Activated CD8-positive, alpha-beta memory T cell treated with anti-CD3 and anti-CD28 coated beads for 1 hour (primary cell): ENCODE results near the gene PTPN3.

Experiments
- DNase-seq, 2 donors: peaks; one replicate each; pipeline ENCODE4 v3.0.0-alpha.2; 2020; ENCODE audit warnings: low read depth in 1 of 2; ENCODE audit errors: extremely low read depth in 1 of 2

PTPN3 gene

DNA sequence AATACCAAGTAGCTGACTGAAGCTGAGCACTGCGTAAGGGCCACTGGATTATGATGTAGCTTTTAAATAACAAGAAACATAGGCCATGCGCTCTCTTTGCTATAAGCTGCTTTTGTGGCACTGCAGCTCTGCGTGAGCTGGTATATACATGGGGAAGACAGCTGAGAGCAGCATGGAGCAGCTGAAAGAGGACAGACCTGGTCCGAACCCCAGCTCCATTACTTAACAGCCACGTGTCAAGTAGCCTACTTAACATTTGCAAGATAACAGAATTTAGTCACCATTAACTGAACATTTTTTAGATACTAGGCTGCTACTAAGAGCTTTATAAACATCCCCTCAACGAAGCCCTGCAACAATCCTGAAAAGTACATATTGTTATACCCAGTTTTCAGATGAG is 69.3 kb downstream of the PTPN3 start:
- no peak for DNase-seq

DNA sequence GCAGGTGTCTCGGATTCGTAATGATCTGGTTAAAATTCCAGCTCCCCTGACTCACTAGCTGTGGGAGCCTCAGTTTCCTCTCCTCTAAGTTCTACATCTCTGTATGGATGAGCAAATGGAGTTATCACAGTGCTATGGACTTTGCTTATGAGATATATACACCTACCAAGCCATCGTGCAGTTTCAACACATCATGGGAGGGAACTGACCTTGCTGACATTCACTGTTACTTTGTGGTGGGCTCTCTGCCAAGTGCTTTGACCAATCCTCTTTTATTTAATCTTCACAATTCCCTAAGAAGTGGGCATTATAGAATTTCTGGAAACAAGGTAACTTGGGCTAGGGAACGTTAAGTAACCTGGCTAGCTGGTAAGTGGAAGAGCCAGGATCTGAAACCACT is 70.2 kb downstream of the PTPN3 start:
- DNase-seq = no peak

DNA sequence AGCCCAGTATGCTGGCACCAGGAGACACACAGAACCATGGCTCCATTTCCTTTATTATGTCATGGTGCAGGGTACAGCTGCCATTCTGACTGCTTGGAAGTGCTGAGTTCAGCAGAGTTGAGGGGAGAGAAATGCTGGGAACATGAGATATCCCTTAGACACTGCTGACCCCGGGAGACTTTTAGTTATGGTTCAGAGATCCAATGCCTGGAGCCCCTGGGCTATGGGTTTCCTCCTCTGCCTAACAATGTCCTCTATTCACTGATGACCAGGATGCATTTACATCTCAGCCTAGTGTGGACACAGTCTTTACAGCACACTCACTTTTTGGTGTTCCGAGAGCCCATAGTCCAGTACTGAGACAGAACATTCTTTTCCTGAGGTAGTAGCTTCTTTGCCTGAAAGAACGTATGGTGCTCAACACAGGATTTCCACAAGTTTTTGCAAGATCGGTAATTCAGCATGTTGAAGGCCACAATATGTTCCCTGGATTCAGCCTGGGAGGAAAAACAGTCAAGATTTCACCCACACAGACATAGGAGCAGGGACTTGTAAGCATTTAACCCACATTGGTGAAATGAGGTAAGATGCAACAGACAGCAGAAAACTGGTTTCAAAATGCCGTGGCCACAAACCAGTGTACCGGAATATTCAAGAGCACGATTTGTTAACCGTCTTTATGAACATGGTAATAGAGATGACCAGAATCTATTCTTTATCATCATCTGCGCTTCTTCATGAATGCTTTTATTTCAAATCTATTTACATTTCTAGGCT is 71.3 kb downstream of the PTPN3 start:
- no peak for DNase-seq

DNA sequence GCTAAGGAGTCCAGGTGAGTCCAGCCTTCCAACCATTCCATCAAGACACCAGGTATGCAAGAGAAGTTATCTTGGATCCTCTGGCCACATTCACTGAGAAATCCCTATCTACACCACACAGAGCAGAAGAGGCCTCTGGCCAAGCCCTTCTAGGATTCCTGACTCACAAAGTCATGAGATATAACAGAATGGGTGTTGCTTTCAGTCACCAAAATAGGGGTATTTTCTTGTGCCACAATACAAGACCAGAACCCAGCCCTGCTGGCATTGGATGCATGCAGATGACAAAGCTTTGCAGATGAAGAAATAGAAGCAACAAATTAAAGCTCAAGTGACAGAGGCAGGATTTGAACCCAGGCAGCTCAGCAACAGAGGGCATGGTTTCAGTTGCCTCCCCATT is 73.5 kb downstream of the PTPN3 start:
- no peak for DNase-seq

DNA sequence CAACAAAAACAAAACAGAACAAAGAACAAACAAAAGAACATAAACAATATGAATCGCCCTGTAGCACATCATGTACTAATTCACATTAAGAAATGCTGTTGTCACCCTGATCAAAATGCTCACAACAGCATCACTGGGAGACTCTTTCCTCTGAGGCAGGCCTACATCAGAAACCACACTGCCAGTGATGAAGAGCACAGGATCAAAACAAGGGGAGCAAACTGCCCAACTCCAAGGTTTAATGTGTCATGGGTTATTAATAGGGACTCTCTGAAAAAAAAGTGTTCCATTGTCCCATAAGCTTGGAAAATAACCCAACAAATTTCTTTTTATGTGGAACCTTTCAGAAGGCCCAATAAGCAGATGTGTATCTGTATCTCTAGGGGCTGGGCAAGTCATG is 74.2 kb downstream of the PTPN3 start:
- no peak for DNase-seq

DNA sequence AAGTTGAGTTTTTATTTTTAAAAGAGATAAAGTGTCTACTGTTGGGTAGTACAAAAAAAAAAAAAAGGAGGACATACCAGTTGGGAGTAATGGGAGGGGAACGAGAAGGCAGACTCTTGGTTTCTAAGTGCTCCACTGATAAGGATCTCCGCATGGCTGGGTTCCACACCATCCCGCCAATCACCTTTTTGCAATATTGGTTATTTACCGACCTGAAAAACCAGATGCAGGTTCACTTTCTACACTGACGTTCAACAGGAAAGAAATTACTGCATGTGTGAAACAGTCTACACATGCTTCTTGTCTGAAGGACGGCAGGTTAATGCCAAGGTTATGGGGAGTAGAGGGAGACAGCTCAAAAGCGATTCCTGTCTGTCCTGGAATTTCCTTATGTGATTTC is 75.5 kb downstream of the PTPN3 start:
- no peak for DNase-seq

DNA sequence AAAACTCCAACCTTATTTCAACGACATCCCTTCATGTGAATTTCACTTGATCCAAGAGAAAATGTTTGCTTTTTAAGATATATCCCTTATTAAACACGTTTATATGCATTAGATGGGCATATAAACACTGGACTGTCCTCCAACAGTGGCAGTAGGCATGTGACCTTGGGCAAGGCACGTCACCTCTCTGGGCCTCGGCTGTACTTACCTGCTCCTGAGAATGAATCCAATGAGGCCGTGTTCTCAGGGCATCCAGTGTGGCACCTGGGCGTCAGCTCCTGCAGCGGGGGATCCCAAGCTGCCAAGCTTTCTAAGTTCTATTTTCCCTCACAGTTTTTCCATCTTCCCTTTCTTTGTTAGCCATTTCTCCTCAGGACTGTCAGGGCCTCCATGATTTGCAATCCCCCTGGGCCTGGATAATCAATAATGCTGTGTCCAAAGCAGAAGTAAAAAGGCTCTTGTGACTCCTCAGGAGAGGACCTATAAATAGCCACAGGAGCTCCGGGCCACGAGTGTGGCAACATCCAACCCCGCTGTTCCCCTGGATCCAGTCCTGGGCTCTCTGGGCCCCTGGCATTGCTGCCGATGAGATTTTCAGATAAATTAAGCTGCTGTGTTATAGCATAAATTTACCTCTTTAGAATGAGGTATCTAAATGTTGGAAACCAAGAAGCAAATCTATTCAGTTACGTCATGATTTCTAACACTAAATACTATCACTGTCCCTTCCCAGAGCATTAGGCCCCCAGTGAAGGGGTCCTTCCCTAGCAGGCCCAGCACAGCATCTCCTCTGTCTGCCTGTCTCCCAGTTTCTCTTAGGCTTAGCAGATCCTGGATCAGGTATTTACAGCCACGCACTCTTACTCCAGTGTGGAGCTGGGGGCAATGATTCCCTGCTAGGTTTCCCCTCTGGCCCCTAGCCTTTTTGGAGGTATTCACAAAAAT is 76.8 kb downstream of the PTPN3 start:
- no peak for DNase-seq

DNA sequence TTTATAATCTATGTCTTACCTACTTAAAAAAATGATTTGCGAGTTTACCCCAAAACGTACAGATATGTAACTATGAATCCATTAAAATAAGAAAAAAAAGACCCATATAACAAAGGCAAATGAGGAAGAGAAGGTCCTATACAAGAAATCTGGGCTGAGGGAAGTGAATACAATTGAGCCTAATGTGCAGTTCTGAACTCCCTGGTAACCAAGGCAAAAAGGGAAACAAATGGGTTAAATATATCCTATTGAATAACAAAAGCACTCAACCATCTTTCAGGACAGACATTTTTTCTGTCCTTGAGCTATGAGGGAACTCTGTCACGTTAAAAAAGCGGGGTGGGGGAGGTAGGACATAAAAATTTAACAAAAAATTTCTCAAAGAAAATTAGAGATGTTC is 78.6 kb downstream of the PTPN3 start:
- no peak for DNase-seq

DNA sequence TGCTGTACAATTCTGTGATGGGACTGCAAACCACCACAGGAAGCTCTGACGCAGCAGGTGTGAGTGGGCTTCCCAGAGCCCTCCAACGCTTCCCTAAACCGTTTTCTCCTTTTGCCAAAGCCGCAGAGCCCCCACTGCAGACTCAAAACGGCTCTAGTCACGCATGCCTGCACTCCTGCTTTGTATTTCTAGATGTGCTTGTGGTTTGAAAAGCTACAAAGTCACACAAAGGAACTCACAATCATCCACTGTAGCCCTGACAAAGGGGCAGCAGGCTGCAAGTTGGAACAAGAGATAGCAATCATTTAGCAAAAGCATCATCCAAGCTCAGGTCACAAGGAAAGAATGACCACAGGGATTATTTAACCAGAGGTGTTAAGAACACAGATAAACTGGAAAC is 79.3 kb downstream of the PTPN3 start:
- no peak for DNase-seq

DNA sequence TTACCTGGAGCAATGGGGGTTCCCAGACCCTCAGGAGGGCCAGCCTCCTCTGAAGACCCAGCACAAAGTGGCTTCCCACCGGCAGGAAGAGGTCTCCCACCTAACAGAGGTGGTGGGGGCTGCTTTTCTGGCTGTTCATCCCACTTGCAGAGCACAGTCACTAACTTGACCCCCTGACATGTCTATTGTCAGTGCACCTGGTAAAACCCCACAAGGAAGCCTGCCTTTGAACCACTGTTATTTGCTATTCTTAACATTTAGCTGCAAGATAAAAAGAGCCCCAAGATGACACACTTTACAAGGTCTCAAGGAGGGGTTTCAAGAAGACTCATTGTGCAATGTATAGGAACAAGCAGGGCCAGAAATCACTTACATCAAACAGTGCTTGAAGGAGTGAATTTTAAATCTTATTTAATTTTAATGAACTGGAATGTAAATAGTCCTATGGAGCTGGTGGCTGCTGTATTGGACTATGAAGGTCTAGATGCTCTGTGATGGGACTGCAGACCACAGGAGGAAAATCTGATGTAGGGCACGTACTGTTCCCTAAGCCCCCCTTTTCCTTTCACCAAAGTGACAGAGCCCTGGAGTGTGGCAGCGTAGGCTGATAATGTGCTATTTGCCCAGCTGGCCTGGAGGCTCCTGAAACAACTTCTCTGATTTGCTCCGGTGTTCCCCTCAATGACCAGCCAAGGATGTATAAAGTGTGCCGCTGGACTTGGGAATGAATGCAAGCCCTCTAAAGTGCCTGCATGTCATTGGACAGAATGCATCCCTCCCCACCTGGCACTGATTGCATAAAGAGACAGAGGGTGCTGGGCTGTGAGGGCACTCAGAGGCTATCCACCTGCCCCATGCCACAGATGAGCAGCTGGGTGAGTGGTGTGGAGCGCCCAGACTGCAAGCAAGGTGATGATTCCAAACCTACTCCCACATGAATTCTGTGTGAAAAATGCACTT is 80.2 kb downstream of the PTPN3 start:
- DNase-seq = no peak

DNA sequence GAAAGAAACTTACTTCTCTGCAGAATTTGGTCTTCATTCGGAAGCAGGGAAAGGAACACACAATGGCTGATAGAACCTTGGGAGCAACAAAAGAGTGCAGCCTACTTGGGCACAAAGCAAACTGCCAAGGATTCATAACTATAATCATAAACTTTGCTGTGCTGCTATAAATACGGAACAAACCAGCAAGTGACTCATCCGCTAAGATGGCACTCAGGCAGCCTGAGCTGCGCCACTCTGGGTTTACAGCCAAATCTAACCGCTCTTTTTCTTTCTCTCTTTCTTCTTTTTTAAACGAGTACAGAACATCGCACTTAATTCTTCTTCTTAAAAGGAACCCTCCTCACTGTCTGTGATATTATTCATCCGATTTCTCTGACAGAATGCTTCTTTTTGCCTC is 81.1 kb downstream of the PTPN3 start:
- no peak for DNase-seq

DNA sequence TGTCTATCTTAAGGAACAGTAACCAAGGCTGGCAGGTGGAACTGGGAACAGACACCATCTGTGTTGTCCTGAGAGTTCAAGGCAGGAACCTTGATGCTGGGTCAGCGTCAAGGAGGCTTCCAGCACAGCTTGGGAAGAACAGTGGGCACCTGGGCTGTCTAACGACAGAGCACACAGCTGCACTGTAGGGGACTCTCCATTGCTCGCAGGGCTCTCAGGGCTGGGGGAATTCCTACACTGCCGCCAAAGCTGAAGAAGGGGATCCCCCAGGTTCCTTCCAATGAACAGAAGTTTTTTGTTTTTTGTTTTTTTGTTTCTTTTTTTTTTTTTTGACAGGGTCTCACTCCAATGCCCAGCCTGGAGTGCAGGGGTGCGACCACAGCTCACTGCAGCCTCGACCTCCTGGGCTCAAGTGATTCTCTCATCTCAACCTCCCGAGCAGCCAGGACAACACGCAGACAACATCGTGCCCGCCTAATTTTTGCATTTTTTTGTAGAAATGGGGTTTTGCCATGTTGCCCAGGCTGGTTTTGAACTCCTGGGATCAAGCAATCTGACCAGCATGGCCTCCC is 81.9 kb downstream of the PTPN3 start:
- DNase-seq = no peak

DNA sequence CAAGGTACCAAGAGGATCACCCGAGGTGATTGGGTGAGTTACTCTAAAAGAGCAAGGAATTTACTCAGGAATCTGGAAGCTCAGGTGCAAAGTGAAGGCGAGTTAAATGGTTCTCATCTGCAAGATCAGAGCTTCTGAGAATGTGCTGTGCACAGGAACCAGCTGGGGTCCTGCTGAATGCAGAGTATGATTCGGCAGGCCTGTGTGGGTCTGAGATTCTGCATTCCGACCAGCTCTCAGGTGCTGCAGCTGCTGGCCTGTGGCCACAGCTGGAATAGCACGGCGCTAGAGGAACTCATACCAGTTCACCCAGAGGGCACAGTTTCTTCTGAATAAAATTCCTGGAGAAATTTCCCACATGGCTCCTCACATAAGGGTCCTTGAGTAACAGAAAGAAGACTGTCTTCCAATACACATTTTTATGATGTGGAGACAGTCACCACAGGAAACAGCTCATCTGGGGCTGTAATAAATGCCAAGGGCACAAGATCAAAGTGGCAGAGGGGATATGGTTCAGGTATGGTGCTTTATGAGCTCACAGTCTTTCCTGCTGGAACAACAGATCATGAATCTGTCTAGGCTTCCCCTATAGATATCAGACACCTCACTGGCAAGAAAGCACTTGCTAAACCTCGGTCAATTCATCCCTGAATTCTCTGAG is 83.9 kb downstream of the PTPN3 start:
- no peak for DNase-seq

DNA sequence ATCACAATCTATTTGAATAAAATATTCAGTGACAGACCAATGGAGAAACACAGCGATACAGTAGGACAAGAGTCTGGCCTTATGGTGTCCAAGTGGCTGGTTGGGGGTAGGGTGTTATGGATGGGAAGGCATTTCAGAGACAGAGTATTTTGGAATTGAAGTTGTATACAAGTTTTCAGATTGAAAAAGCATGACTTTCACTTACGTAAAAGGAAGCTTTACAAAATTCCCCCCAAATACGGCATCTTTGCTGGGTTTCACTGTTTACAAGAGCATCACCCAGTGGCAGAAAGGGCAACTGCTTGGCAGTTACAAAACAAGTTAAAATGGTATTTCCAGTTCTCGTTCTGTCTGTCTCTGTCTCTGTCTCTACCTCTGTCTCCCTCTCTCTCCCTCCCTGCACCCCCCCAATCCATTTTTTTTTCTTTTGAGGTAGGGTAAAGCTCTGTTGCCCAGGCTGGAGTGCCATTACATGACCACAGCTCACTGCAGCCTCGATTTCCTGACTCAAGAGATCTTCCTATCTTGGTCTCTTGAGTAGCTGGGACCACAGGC is 86.2 kb downstream of the PTPN3 start:
- no peak for DNase-seq

DNA sequence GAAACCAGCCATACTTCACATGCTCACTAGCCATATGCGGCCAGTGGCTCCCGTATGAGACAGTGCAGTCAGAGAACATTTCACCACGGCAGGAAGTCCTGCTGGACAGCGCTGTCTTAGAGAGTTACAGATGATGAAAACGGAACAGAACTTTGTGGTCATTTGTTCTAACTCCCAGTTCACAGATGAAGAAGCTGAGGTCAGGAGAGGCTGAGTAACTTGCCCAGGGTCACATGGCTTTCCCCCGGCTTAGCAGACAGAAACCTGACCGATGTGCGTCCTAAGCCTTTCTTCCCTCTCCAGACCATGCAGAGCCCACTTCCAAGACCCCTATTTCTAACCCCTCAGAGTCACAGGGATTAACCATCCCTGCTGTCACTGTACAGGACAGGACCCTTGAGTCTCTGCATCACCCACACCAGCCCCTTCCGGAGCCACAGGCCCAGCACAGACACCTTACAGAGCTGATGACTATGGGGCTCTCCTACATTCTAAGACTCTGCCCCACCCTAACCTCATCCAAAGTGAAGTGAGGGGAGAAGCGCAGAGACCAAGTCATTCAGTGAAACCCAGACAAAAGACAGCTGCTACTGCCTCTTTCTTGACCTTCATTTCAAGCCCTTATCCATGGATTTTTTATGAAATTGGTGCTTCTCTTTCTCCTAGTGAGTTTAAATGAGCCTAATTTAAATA is 86.9 kb downstream of the PTPN3 start:
- no peak for DNase-seq

DNA sequence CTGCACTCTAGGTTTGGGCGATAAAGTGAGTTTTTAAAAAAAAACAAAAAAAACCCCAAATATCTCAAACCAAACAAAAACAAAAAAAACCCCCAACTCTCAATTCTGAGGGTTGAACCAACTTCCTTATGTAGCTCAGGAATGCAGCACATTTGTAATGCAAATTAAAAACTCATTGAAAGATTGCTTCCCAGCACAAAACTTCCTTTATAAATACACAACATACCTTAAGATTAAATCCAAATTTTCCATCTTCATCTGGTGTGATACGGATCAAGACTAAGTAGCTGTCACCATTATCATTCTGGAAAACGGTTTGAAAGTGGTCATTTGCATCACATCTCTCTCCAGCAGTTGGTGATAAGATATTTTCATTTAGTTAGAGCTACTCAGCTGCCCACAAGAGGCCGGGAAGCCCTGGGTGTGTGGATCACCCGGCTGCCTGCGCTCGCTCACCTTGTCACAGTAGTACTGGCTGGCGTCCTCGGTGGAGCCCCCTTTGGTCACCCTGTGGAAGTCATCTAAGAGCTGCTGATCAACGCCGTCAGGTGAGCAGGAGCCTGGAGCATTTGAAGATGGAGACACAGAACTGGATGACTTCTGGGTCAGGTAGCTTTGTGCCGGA is 88.2 kb downstream of the PTPN3 start:
- DNase-seq = no peak

DNA sequence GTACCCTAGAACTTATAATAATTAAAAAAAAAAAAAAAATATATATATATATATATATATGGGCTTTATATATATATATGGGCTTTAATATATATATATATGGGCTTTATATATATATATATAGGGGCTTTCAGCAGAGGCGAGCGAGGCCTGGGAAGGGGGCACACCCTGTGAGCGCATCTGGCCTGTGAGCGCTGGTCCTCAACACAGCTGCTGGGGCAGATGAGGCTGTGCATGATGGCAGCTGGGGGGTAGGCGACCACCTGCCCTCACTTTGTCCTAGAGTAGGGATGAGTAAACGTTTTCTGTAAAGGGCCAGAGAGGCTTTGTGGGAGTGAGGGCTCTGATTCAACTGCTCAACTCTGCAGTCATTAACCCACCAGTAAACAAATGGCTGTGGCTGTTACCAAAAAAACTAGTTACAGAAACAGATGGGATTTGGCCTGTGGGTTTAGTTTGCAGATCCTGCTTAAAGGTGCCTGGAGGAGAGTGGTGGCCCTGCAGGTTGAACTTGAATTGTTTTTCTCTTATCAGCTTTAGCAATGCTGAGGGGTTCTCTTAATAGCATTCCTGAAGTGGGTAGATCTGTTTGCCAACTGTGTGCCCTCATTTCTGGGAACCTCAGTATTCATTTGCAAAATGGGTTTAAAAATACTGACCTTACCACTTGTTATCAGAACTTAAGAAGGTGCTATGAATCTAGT is 89.2 kb downstream of the PTPN3 start:
- no peak for DNase-seq

DNA sequence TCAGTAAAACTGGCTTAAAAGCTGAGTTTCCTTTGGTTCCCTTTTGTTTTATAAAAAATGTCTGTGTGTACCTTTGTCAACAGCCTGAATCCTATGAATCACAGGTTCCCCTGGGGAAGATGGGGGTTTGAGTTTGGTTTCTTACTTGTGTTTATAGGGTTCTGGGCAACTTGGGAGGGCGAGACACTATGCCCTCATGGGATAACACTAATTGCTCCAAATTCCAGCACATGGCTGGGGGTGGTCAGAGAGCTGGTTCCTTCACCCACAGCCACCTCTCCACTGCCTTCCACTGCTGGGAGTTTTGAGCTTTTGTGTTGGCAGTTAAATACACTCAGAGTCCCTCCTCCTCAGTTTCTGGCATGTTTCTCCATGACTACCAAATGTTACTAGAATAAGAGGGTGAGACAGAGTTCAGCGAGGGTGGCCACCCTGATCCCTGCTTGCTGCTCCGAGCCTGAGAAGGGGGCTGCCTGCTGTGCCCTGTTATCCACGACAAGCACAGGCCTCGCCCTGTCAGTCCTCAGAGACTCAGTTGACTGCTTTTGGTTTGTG is 94.3 kb downstream of the PTPN3 start:
- no peak for DNase-seq
